NCI-H2196 (cell line): ENCODE measurements around the gene SLAIN2.

Source experiments
- DNase-seq: peaks from one replicate; lab custom pipeline; 2025; ENCODE audit not compliant: unreplicated experiment; lab: John Stamatoyannopoulos, UW

The SLAIN2 gene

DNA sequence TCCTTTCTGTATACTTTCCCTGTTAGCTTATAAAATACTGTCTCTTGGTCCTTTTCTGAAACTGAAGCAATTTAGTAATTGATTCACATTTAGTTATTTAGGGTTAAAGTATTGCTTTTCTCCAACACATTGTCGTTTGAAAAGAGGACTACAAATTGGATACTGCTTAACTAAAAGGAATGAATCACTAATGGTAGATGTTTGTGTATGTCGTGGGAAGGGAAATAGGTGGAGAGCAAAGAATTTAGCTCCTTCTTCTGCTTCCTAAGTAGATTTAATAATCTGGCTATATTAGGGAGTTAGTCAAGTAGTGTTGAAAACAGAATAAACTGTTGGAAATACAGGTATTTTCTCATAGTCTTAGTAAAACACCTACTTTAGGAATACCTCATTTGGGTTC is 27.9 kb downstream of the SLAIN2 start:
- DNase-seq: no peak

DNA sequence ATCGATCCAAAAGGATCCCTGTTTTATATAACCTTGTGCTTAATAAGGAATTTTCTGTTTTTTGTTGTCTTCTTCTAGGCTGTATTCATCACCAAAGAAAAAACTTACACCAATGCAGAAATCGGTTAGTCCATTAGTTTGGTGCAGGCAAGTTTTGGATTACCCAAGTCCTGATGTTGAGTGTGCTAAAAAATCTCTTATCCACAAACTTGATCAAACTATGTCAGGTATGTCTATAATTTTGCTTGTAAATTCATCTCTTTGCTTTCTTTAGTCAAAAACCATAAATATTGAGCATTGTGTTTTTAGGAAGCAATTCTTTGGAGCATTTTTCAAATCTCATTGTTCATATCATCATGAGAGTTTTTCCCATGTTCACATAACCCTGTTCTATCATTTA is 28.4 kb downstream of the SLAIN2 start:
- DNase-seq: no peak

- DNase-seq: no peak
Measured at GRCh38 chr4:48370260-48371134, 29.2 kb downstream of the SLAIN2 start.

- DNase-seq: no peak
Measured at GRCh38 chr4:48372272-48372671, 30.9 kb downstream of the SLAIN2 start.

GRCh38 chr4:48375651-48376304 is 34.4 kb downstream of the SLAIN2 start:
- DNase-seq: peak; percentile 72

DNA sequence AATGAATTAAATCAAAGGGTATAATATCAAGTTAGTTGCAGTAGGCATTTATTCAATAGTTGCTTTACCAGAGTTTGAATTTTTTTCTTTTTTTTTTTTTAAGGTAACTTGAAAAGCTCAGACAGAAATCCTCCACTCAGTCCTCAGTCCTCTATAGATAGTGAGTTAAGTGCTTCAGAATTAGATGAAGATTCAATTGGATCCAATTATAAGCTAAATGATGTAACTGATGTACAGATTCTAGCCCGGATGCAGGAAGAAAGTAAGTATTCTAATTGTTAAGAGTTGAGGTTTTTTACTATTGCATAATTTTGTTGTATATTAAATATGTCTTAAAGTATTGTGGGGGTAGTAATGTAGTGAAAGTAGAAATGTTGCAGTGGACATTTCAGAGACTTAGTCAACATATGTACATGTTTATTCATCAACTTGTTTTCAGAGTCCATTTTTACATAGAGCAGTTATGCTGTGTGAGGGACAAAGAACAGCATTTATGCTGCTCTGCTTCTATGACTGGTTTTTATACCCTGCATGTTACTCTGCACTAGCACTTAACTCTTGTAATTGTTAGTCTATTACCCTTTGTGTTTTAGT is 38.4 kb downstream of the SLAIN2 start:
- no peak for DNase-seq

- no peak for DNase-seq
Measured at GRCh38 chr4:48380583-48381167, 39.3 kb downstream of the SLAIN2 start.

DNA sequence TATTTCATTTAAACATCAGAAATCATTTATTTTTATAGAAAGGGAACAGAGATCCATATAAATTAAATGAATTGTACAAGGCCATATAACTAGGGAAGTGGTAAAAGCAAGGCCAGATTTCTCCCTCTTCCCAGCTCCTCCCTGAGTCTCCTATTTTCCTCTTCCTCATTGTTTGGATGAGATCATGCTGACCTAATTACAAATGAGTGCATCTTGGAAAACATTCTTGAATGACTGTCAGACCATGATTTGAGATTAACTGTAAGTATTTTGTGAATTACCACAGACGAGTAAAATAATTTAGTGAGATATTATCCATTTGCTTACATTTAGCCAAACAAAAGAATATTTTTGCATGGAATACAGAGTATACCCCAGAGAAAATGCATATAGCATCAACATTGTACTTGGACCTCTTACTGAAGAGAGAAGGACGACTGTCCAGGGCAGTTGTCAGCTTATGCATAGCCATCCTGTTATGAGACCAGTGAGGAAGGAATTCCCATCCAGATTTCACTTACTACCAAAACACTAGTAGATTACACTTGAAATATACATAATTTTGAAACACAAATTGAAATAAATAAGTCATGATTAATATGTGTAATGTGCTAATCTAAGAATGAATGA is 47.3 kb downstream of the SLAIN2 start:
- no peak for DNase-seq

DNA sequence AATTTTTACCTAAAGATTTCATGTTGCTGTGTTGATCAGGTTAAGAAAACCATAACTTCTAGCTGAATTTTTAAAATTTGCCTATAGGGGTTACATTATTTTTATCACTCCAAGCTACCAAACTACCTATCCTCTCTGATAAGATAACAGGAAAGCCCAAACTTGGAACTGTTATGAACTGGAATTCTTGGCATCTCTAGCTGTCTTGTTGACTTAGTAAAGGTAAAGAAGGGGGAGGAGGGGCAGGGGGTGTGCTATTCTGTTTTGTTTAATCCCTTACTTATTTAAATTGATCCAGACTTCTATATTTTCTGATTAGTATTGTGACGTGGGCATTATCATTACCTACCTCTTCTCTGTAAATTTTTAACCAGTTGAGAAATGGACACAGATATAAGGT is 54.7 kb downstream of the SLAIN2 start:
- DNase-seq: no peak

- no peak for DNase-seq
Measured at GRCh38 chr4:48400416-48400815, 59.1 kb downstream of the SLAIN2 start.

DNA sequence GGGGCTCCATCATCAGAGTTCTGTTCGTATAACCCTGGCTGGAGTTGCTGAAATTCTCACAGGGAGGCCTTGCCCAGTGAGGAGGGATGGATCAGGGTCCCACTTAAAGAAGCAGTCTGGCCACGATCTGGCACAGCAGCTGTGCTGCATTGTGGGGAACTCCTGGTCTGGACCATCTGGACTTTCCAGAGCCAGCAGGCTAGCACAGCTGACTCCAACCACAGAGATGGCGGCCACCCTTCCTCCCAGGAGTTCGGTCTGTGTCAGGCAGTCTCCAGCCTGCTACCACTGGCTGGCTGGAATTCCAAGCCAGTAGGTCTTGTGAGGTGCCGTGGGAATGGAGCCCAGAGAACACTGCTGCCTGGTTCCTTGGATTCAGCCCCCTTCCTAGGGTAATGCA is 62.0 kb downstream of the SLAIN2 start:
- DNase-seq: no peak

- no peak for DNase-seq
Measured at GRCh38 chr4:48403779-48404178, 62.5 kb downstream of the SLAIN2 start.

GRCh38 chr4:48405924-48406323 is 64.6 kb downstream of the SLAIN2 start:
- DNase-seq: no peak

- no peak for DNase-seq
Measured at GRCh38 chr4:48409203-48409602, 67.9 kb downstream of the SLAIN2 start.

DNA sequence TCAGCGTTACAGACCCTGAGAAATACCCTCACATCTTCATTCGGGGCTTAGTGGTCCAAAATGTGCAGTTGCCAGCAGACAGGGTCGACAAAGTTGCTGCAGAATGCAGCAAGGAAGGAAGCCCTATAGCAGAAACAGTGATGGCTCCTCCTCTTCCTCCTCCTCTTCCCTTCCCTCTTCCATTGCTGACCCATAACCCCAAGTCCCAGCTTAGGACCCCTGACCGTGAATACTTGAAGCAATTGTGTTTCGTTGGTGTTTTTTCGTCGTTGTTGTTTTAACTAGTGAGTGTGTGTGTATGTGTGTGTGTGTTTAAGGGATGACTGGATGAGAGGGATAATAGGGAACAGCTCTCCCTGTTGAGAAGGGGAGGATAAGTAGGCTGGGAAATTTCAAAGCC is 69.5 kb downstream of the SLAIN2 start:
- no peak for DNase-seq

DNA sequence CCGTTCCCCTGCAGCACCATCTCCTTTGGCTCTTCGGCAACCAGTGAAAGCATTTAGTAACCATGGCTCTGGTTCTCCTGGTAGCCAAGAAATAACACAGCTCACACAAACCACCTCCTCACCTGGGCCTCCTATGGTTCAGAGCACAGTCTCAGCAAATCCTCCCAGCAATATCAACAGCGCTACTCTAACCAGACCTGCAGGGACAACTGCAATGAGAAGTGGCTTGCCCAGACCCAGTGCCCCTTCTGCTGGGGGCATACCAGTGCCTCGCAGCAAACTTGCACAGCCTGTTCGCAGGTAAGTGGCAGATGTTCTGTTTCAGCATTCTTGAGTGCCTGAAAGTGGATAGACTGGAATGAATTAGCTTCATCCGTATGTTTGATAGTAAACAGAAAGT is 78.8 kb downstream of the SLAIN2 start:
- no peak for DNase-seq

- DNase-seq: no peak
Measured at GRCh38 chr4:48421101-48421500, 79.8 kb downstream of the SLAIN2 start.

GRCh38 chr4:48428926-48429325 is 87.6 kb downstream of the SLAIN2 start:
- DNase-seq: no peak

DNA sequence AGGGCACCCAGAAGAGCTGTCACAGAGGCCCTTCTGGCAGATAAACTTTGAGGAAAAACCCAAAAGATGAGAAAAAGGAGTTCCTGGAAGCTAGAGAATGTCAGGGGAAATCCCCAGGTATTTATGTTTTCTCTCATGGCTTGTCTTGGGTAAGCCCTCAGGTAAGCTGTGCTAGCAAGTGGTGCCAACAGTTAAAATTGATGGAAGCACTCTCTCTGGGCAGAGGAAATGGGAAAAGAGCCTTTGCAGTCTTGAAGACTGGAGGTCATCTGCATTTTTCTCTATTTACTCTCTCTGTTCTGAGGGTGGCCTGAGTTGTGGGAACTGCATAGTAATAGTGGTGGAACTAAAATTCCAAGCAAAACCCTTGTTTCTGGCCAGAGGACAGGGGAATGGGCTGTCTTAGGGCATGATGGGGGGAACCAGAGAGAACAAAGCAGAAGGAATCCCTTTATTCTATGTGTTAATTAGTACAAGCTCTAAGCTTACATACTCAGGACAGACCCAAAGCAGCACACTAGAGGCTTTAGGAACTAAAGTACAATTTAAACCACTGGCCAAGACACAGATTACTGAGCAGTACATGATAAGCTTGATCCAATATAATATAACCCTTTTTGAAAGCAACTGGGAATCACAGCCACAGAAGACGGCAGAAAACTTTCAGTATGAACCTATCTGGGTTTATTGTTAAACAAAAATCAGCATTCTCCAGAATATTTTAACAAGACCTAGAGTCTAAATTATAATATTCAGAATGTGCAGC is 88.6 kb downstream of the SLAIN2 start:
- no peak for DNase-seq

- no peak for DNase-seq
Measured at GRCh38 chr4:48431401-48431800, 90.1 kb downstream of the SLAIN2 start.

GRCh38 chr4:48432017-48432416 is 90.7 kb downstream of the SLAIN2 start:
- no peak for DNase-seq
